C4-2B (cell line): ENCODE data around the gene HOMER3.

Experiments used
- H3K27ac ChIP-seq: fragments of 450-650 bp; 2 replicates; pipeline ENCODE4 v1.5.1; 2017
- ZFX ChIP-seq: fragments of 450-650 bp; IDR thresholded peaks from 2 replicates; pipeline ENCODE4 v1.6.1; 2017
- TF ChIP-seq, protein P1 (sequence below): fragments of 450-650 bp; conservative IDR thresholded peaks from 2 replicates; pipeline ENCODE4 v1.5.1; 2017; ENCODE audit warnings: mild to moderate bottlenecking

The HOMER3 gene

DNA sequence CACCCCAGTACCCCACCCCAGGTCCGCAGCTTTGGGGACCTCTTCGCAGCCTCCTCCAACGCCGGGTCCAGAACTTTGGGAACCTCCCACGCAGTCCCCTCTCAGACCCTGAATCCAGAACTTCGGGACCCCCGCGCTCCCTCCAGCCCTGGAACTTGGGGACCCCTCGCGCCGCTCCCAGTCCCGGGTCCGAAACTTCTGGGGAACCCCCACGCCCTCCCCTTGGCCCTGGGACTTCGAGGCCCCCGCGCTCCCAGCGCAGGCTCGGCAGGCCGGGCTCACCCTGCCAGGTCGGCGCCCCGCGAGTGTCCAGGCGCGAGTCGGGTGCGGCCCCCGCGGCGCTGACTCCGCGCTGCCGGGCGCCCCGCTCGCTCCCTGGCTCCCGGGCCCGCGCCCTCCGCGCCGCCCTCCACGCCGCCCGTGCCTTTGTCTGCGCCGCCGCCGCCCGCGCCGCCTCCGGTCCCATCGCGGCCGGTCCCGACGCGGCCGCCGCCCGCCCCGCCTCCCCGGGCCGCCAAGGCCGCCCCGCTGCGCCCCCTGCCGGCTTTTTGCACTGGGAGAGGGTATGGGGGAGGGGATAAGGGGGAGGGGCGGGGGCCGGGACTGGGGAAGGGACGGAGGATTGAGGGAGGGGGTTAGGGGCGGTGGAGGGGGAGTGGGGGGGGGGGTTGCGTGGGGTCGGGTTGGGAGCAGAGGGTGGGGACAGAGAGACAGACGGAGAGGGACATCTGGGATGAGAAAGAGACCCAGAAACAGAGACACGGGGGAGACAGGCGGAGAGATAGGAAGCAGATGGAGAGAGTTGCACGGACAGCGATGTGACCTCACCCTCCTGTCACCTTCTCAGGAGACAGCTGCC is at the start of gene HOMER3:
Gene HOMER3 (minus strand): TSS at position 449 of the 859 bp plus-strand sequence. CDS start 2,235 bp downstream, outside the sequence.
- TF ChIP-seq, protein P1, sequence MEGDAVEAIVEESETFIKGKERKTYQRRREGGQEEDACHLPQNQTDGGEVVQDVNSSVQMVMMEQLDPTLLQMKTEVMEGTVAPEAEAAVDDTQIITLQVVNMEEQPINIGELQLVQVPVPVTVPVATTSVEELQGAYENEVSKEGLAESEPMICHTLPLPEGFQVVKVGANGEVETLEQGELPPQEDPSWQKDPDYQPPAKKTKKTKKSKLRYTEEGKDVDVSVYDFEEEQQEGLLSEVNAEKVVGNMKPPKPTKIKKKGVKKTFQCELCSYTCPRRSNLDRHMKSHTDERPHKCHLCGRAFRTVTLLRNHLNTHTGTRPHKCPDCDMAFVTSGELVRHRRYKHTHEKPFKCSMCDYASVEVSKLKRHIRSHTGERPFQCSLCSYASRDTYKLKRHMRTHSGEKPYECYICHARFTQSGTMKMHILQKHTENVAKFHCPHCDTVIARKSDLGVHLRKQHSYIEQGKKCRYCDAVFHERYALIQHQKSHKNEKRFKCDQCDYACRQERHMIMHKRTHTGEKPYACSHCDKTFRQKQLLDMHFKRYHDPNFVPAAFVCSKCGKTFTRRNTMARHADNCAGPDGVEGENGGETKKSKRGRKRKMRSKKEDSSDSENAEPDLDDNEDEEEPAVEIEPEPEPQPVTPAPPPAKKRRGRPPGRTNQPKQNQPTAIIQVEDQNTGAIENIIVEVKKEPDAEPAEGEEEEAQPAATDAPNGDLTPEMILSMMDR: peak; percentile 93
- peak; percentile 63; the same call in 1 of the 2 replicates for TF ChIP-seq ZFX
- H3K27ac ChIP-seq: peak within 1 kb of the TSS; percentile 49

DNA sequence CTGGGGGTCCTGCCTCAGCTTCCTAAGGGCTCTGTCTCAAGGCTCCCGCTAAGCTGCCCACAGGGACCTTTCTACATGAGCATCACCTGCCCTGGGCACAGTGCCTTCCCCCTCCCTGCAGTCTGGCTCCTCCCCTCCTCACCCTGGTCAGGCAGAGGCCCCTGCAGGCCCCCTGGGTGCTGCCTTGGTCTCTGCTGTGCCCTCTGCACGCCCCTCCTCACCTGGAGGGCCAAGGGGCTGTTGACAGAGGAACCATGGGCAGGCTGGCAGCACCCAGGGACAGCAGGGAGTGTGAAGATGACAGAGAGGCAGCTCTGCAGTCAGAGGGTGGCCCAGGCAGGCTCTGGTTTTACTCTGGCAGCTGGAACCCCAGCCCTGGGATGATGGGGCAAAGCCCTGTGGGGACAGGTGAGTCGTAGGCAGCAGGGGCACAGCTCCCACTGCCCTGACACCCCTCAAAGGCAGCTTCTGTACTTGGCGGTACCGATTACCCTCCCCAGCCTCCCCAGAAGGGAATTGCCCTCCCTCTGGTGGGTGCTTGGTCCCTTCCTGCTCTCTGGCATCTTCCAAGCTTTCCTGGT is 49.2 kb upstream of the HOMER3 start:
- no peak overlapping the region for H3K27ac ChIP-seq
- TF ChIP-seq ZFX: no peak
- TF ChIP-seq, protein P1: no peak

DNA sequence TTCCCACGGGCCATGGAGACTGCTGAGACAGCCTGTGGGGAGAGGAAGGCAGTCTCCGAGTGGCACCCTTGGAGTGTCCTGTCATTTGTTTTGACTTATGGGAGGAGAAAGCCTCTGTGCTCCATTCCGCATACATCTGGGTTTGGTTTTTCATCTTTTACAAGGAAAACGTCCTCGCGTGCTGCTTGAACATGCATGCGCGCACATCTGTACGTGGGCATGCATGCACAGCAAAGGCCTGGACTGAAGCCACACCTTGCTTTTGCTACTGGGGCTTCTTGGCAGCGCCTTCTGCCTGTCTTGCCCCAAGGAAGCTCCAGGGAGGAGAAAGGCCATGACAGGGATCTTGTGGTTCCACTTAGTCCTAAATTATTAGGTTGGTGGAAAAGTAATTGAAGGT is 48.3 kb upstream of the HOMER3 start:
- TF ChIP-seq, protein P1: no peak
- TF ChIP-seq ZFX: no peak
- H3K27ac ChIP-seq: no peak overlapping the region

DNA sequence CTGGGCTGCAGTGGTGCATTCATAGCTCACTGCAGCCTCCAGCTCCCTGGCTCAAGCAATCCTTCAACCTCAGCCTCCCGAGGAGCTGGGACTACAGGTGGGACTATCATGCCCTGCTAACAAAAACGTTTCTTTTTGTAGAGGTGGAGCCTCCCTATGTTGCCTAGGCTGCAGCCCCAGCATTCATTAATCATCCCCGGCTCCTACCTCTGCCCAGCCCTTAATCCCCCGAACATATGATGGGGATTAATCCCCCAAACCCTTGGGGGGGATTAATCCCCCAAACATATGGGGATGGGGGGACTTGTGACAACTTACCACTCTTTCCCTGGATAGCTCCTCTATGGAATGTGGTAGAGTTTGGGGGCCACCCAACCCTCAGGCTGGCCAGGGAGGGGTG is 46.4 kb upstream of the HOMER3 start:
- TF ChIP-seq, protein P1: no peak
- TF ChIP-seq ZFX: no peak
- H3K27ac ChIP-seq: no peak overlapping the region

DNA sequence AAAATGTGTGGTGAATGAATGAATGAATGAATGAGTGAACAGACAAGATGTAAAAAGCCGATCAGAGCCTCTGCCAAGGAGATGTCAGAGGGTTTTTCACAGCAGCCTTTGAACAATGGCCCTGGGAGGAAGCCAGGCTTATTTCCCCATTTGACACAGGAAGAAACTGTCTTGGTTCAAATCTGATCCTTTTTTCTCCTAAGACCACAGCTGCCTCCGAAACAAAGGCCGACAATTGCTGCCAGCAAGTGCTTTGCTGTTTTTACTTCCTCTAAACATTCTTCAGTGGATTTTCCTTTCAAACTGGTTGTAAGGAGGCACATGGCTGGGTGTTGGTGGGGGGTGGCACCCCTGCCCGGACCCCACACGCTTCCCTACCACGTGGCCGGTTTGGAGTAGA is 44.2 kb upstream of the HOMER3 start:
- no peak overlapping the region for H3K27ac ChIP-seq

DNA sequence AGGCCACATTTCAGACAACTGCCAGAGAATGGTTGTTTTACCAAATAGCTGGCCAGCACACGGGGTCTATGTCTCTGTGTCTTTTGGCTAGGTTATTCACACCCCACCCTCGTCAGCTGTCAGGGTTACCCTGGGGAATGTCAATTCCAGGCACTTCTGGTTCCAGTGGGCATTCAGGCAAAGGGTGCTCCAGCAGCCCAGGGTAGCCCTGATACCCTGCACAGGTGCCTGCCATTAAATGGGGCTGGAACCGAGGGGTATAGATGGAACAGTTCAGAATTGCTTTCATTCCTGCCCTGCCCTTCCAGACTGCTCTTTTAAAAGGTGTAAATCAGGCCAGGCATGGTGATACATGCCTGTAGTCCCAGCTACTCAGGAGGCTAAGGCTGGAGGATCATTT is 43.2 kb upstream of the HOMER3 start:
- no peak for TF ChIP-seq ZFX
- TF ChIP-seq, protein P1: no peak
- H3K27ac ChIP-seq: no peak overlapping the region

More for the DNA sequence above, 44.2 kb upstream of the HOMER3 start:
- TF ChIP-seq ZFX: no peak
- TF ChIP-seq, protein P1: no peak

DNA sequence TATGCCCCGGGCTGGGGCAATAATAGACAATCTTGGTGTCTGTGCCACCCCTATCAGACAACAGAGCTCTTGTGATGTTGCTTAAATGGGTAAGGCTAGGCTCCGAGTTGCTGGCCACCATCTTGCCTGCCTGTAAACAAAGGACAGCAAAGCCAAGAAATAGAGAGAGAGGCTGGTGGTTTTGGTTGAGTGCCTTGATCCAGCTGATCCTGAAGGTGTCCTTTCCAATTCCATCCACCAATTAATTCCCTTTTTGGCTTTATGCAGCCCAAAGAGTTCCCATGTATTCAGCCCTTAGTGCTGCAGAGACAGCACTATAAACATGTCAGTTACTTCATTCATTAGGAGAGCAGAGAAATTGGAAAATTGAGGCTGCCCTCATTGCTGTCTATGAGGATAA is 41.7 kb upstream of the HOMER3 start:
- no peak overlapping the region for H3K27ac ChIP-seq
- TF ChIP-seq, protein P1: no peak
- no peak for TF ChIP-seq ZFX
